ENCODE measurements around the gene KLHDC4.
"Not testable (repeated sequence)": the region's sequence is repeated elsewhere in the genome, so short reads cannot be mapped to it uniquely, and the experiment has no call there.

Gene KLHDC4

GRCh38 chr16:87788730-87789436, 23.1 kb upstream of the KLHDC4 start:
- DNase-seq (ENCODE audit: low read depth in 1 of 2, low spot score in 1 of 2) = not testable (repeated sequence)

GRCh38 chr16:87787451-87788091, 21.8 kb upstream of the KLHDC4 start:
- DNase-seq (ENCODE audit: low read depth in 1 of 2, low spot score in 1 of 2) = not testable (repeated sequence)

- DNase-seq (ENCODE audit: low read depth in 1 of 2, low spot score in 1 of 2) = no peak
Observed at GRCh38 chr16:87784812-87785211, 19.0 kb upstream of the KLHDC4 start.

- DNase-seq (ENCODE audit: low read depth in 1 of 2, low spot score in 1 of 2) = no peak
Observed at GRCh38 chr16:87782033-87782432, 16.2 kb upstream of the KLHDC4 start.

- no peak for DNase-seq (ENCODE audit: low read depth in 1 of 2, low spot score in 1 of 2)
Observed at GRCh38 chr16:87780385-87780989, 14.7 kb upstream of the KLHDC4 start.

GRCh38 chr16:87778830-87779579, 13.2 kb upstream of the KLHDC4 start:
- peak; percentile 91 for DNase-seq (ENCODE audit: low read depth in 1 of 2, low spot score in 1 of 2)

- no peak for DNase-seq (ENCODE audit: low read depth in 1 of 2, low spot score in 1 of 2)
Observed at GRCh38 chr16:87778476-87778829, 12.7 kb upstream of the KLHDC4 start.

GRCh38 chr16:87773836-87774235, 8.1 kb upstream of the KLHDC4 start:
- DNase-seq (ENCODE audit: low read depth in 1 of 2, low spot score in 1 of 2) = not testable (repeated sequence)

GRCh38 chr16:87767456-87767855, 1.7 kb upstream of the KLHDC4 start:
- not testable (repeated sequence) for DNase-seq (ENCODE audit: low read depth in 1 of 2, low spot score in 1 of 2)

GRCh38 chr16:87766485-87766797, 655 bp upstream of the KLHDC4 start:
- no peak for DNase-seq (ENCODE audit: low read depth in 1 of 2, low spot score in 1 of 2)

GRCh38 chr16:87765473-87765775, 362 bp downstream of the KLHDC4 start:
- DNase-seq (ENCODE audit: low read depth in 1 of 2, low spot score in 1 of 2) = peak in 1 of 2 donors; percentile 36

- no peak for DNase-seq (ENCODE audit: low read depth in 1 of 2, low spot score in 1 of 2)
Observed at GRCh38 chr16:87764600-87765472, 950 bp downstream of the KLHDC4 start.

- no peak for DNase-seq (ENCODE audit: low read depth in 1 of 2, low spot score in 1 of 2)
Observed at GRCh38 chr16:87762620-87763019, 3.2 kb downstream of the KLHDC4 start.

- DNase-seq (ENCODE audit: low read depth in 1 of 2, low spot score in 1 of 2) = no peak
Observed at GRCh38 chr16:87762071-87762571, 3.7 kb downstream of the KLHDC4 start.

GRCh38 chr16:87761060-87761459, 4.7 kb downstream of the KLHDC4 start:
- no peak for DNase-seq (ENCODE audit: low read depth in 1 of 2, low spot score in 1 of 2)

GRCh38 chr16:87757841-87758426, 7.9 kb downstream of the KLHDC4 start:
- DNase-seq (ENCODE audit: low read depth in 1 of 2, low spot score in 1 of 2) = no peak

GRCh38 chr16:87754535-87754934, 11.3 kb downstream of the KLHDC4 start:
- no peak for DNase-seq (ENCODE audit: low read depth in 1 of 2, low spot score in 1 of 2)

GRCh38 chr16:87747626-87748414, 18.0 kb downstream of the KLHDC4 start:
- DNase-seq (ENCODE audit: low read depth in 1 of 2, low spot score in 1 of 2) = no peak

- no peak for DNase-seq (ENCODE audit: low read depth in 1 of 2, low spot score in 1 of 2)
Observed at GRCh38 chr16:87746178-87746577, 19.6 kb downstream of the KLHDC4 start.

Measured in activated T-helper 1 cell treated with anti-CD3 and anti-CD28 coated beads, Interleukin-2, amount 50 U/mL, for 16 hours (primary cell).